Lower leg skin (tissue), 4 donors: ENCODE measurements around the gene STAMBPL1. TPM values are rescaled to one million over a fixed set of nuclear protein-coding genes. Genes with fewer than 3 reads are reported as not detected.

Experiments
- DNase-seq, 2 donors: peaks; one replicate each; pipeline ENCODE4 v3.0.0-alpha.2; 2019; ENCODE audit warnings: low spot score in 2 of 2
- H3K4me3 ChIP-seq: fragments of 200-600 bp; sonication (generic); 2 replicates; pipeline ENCODE4 v1.5.1; 2017; ENCODE audit warnings: mild to moderate bottlenecking, low read depth; ENCODE audit not compliant: poor library complexity, severe bottlenecking
- CTCF ChIP-seq, 3 donors: fragments of 450-650 bp; IDR thresholded peaks; one replicate each; pipeline ENCODE4 v1.5.1; 2016; ENCODE audit warnings: antibody characterized with exemption in 3 of 3, mild to moderate bottlenecking in 3 of 3, moderate library complexity in 2 of 3
- POLR2A ChIP-seq, 2 donors: fragments of 450-650 bp; IDR thresholded peaks; one replicate each; pipeline ENCODE4 v1.6.1; 2016 to 2017; ENCODE audit warnings: antibody characterized with exemption in 2 of 2, mild to moderate bottlenecking in 1 of 2, moderate library complexity in 1 of 2
- WGBS, 2 donors: methylation state at CpG; one replicate each; pipeline ENCODE4 v1.1.5; 2018; 5-methylcytosine and 5-hydroxymethylcytosine counted together
- intact Hi-C: fragments of 100-400 bp; cut with DNase I; formaldehyde crosslinking; loops from one replicate; pipeline ENCODE4 v1.15.0; 2023; ENCODE audit warnings: low total_unique reads
- total RNA-seq, 4 donors: library from RNA; depleted of rRNA; stranded (reverse); fragments of >200 nt; gene quantifications; one replicate each; pipeline ENCODE4 v1.1.0, GENCODE V29; 2016

Gene STAMBPL1
- total RNA-seq, 4 donors from 2014 or later: 6.9 to 16.2 (median 10.9) TPM

GRCh38 chr10:88946200-88946599, 66.2 kb downstream of the STAMBPL1 start:
- no peak overlapping the region for H3K4me3 ChIP-seq
- no peak for DNase-seq
- intact Hi-C loops: no loop called here
- TF ChIP-seq POLR2A (IDR thresholded peaks at IDR 0.05) (no peak), CTCF (IDR thresholded peaks at IDR 0.05) (no peak)
- WGBS, 2 donors: 78 to 92% methylated on average over 1 of the region's 1 CpG

GRCh38 chr10:88946965-88947590, 67.0 kb downstream of the STAMBPL1 start:
- WGBS, 2 donors: 82 to 88% methylated on average over 6 of the region's 6 CpGs
- intact Hi-C loops: no loop called here
- DNase-seq: no peak
- TF ChIP-seq CTCF (IDR thresholded peaks at IDR 0.05): no peak
- no peak overlapping the region for H3K4me3 ChIP-seq

GRCh38 chr10:88949051-88949450, 69.0 kb downstream of the STAMBPL1 start:
- intact Hi-C loops: no loop called here
- DNase-seq: no peak
- WGBS, 2 donors: 84 to 95% methylated on average over 2 of the region's 2 CpGs
- H3K4me3 ChIP-seq: no peak overlapping the region
- TF ChIP-seq POLR2A (IDR thresholded peaks at IDR 0.05) (no peak), CTCF (IDR thresholded peaks at IDR 0.05) (no peak)

GRCh38 chr10:88949912-88950837, 70.1 kb downstream of the STAMBPL1 start:
- TF ChIP-seq POLR2A (IDR thresholded peaks at IDR 0.05) (no peak), CTCF (IDR thresholded peaks at IDR 0.05) (no peak)
- no peak overlapping the region for H3K4me3 ChIP-seq
- WGBS, 2 donors: 67% methylated on average over 3 of the region's 3 CpGs
- no peak for DNase-seq
- intact Hi-C loops: no loop called here

- 54 to 60% methylated on average over 8 of the region's 8 CpGs for whole genome bisulfite sequencing, 2 donors
- no peak within 1 kb of the TSS for H3K4me3 ChIP-seq
- intact Hi-C loops: no loop called here
- no peak for TF ChIP-seq CTCF (IDR thresholded peaks at IDR 0.05)
- TF ChIP-seq POLR2A (IDR thresholded peaks at IDR 0.05): no peak
- DNase-seq: no peak
Measured at GRCh38 chr10:88952647-88953111, 72.6 kb downstream of the STAMBPL1 start, which contains the start of gene ACTA2. TSS of gene ACTA2 (minus strand) at chr10:88952773. CDS start at chr10:88948930, 3,843 bp downstream.
